HL-60/S4 treated with phorbol 12-myristate 13-acetate at 8.2 ng/mL for 4 days and 3 days (cell line): ENCODE data around the gene TMEM255A.

Experiments used
- in situ Hi-C: fragments of 300-500 bp; cut with MboI; formaldehyde crosslinking; loops from 2 replicates; pipeline ENCODE4 v1.15.0; 2022; ENCODE audit warnings: low sequenced_read_pairs

TMEM255A gene

GRCh38 chrX:120308959-120309872 lies 2.0 kb downstream of the TMEM255A start:
- in situ Hi-C loops: no loop called here

- in situ Hi-C loops: no loop called here
These were observed 2.7 kb downstream of the TMEM255A start for GRCh38 chrX:120308558-120308957.

- in situ Hi-C loops: no loop called here
These were observed 4.6 kb downstream of the TMEM255A start for GRCh38 chrX:120306630-120307029.

- in situ Hi-C loops: no loop called here
These were observed 5.6 kb downstream of the TMEM255A start for GRCh38 chrX:120305531-120306141.

- in situ Hi-C loops: no loop called here
These were observed 7.0 kb downstream of the TMEM255A start for GRCh38 chrX:120304256-120304655.

- in situ Hi-C loops: no loop called here
These were observed 8.8 kb downstream of the TMEM255A start for GRCh38 chrX:120302434-120302833.

GRCh38 chrX:120301960-120302359 lies 9.3 kb downstream of the TMEM255A start:
- in situ Hi-C loops: no loop called here

- in situ Hi-C loops: no loop called here
These were observed 9.8 kb downstream of the TMEM255A start for GRCh38 chrX:120301497-120301896.

GRCh38 chrX:120299928-120300327 lies 11.3 kb downstream of the TMEM255A start:
- in situ Hi-C loops: no loop called here

- in situ Hi-C loops: no loop called here
These were observed 13.3 kb downstream of the TMEM255A start for GRCh38 chrX:120297923-120298322.

- in situ Hi-C loops: no loop called here
These were observed 16.6 kb downstream of the TMEM255A start for GRCh38 chrX:120294651-120295050.

- in situ Hi-C loops: no loop called here
These were observed 18.2 kb downstream of the TMEM255A start for GRCh38 chrX:120293015-120293414.

GRCh38 chrX:120291211-120291610 lies 20.1 kb downstream of the TMEM255A start:
- in situ Hi-C loops: no loop called here

- in situ Hi-C loops: no loop called here
These were observed 21.2 kb downstream of the TMEM255A start for GRCh38 chrX:120290107-120290506.

GRCh38 chrX:120287513-120288112 lies 23.6 kb downstream of the TMEM255A start:
- in situ Hi-C loops: no loop called here

- in situ Hi-C loops: no loop called here
These were observed 24.3 kb downstream of the TMEM255A start for GRCh38 chrX:120286733-120287512.

GRCh38 chrX:120282697-120283096 lies 28.6 kb downstream of the TMEM255A start:
- in situ Hi-C loops: no loop called here

GRCh38 chrX:120281761-120282160 lies 29.5 kb downstream of the TMEM255A start:
- in situ Hi-C loops: no loop called here

- in situ Hi-C loops: no loop called here
These were observed 30.1 kb downstream of the TMEM255A start for GRCh38 chrX:120281021-120281624.

GRCh38 chrX:120274958-120275357 lies 36.3 kb downstream of the TMEM255A start:
- in situ Hi-C loops: no loop called here

GRCh38 chrX:120274145-120274544 lies 37.1 kb downstream of the TMEM255A start:
- in situ Hi-C loops: no loop called here
